IMR-90 (cell line): Measurements from ENCODE around the gene FKBP10.

Source experiments
- MAFK ChIP-seq: IDR thresholded peaks from 2 replicates; pipeline ENCODE4 v1.6.1; 2012; ENCODE audit warnings: low read depth, low read length, improper control_type of control experiment
- MAZ ChIP-seq: IDR thresholded peaks from 2 replicates; pipeline ENCODE4 v1.6.1; 2012; ENCODE audit warnings: low read depth, mild to moderate bottlenecking, low read length, improper control_type of control experiment, moderate library complexity, borderline replicate concordance
- MXI1 ChIP-seq: IDR thresholded peaks from 2 replicates; pipeline ENCODE4 v1.6.1; 2012; ENCODE audit warnings: low read depth, mild to moderate bottlenecking, low read length, moderate library complexity, borderline replicate concordance
- POLR2A ChIP-seq: IDR thresholded peaks from 2 replicates; pipeline ENCODE4 v1.6.1; 2012; ENCODE audit warnings: mild to moderate bottlenecking, low read depth, low read length
- RAD21 ChIP-seq: IDR thresholded peaks from 2 replicates; pipeline ENCODE4 v1.6.1; 2012; ENCODE audit warnings: low read length, improper control_type of control experiment
- RFX5 ChIP-seq: IDR thresholded peaks from 2 replicates; pipeline ENCODE4 v1.8.0; 2012; ENCODE audit warnings: low read depth, mild to moderate bottlenecking, low read length, moderate library complexity
- SMC3 ChIP-seq: fragments of 150-350 bp; IDR thresholded peaks from 2 replicates; pipeline ENCODE4 v1.6.1; 2016; ENCODE audit warnings: low read depth, mild to moderate bottlenecking, antibody characterized with exemption, low read length, moderate library complexity
- TF ChIP-seq, protein P1 (sequence below): conservative IDR thresholded peaks from 2 replicates; pipeline ENCODE4 v1.5.1; 2012; ENCODE audit warnings: mild to moderate bottlenecking, low read depth, low read length, improper control_type of control experiment
- TF ChIP-seq, protein P2 (sequence below): fragments of 150-350 bp; IDR thresholded peaks from 2 replicates; pipeline ENCODE4 v1.6.1; 2016; ENCODE audit warnings: low read depth, mild to moderate bottlenecking, low read length, moderate library complexity, borderline replicate concordance

- no peak for TF ChIP-seq POLR2A
- TF ChIP-seq, protein P1, sequence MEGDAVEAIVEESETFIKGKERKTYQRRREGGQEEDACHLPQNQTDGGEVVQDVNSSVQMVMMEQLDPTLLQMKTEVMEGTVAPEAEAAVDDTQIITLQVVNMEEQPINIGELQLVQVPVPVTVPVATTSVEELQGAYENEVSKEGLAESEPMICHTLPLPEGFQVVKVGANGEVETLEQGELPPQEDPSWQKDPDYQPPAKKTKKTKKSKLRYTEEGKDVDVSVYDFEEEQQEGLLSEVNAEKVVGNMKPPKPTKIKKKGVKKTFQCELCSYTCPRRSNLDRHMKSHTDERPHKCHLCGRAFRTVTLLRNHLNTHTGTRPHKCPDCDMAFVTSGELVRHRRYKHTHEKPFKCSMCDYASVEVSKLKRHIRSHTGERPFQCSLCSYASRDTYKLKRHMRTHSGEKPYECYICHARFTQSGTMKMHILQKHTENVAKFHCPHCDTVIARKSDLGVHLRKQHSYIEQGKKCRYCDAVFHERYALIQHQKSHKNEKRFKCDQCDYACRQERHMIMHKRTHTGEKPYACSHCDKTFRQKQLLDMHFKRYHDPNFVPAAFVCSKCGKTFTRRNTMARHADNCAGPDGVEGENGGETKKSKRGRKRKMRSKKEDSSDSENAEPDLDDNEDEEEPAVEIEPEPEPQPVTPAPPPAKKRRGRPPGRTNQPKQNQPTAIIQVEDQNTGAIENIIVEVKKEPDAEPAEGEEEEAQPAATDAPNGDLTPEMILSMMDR: no peak
- TF ChIP-seq MAZ: no peak
- TF ChIP-seq RFX5: no peak
- TF ChIP-seq SMC3: no peak
- TF ChIP-seq RAD21: no peak
- TF ChIP-seq, protein P2, sequence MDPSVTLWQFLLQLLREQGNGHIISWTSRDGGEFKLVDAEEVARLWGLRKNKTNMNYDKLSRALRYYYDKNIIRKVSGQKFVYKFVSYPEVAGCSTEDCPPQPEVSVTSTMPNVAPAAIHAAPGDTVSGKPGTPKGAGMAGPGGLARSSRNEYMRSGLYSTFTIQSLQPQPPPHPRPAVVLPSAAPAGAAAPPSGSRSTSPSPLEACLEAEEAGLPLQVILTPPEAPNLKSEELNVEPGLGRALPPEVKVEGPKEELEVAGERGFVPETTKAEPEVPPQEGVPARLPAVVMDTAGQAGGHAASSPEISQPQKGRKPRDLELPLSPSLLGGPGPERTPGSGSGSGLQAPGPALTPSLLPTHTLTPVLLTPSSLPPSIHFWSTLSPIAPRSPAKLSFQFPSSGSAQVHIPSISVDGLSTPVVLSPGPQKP: no peak
- TF ChIP-seq MXI1: no peak
- TF ChIP-seq MAFK: no peak
Observed at GRCh38 chr17:41844971-41845370, 32.2 kb downstream of the FKBP10 start.
